Memory B cell (primary cell): ENCODE measurements around the gene CEP162.

Experiments
- ATAC-seq: fragments of 150-1000 bp; cut with Tn5 transposase; 2 replicates; pipeline ENCODE4 v1.10.0; 2021; ENCODE audit warnings: low read depth, mild to moderate bottlenecking, moderate library complexity
- DNase-seq, 2 donors: peaks; one replicate each; pipeline ENCODE4 v3.0.0; 2022; ENCODE audit warnings: low spot score in 2 of 2
- H3K27ac Mint-ChIP-seq: one replicate; pipeline ENCODE4 v1.8.0; 2022; ENCODE audit warnings: mild to moderate bottlenecking, moderate library complexity, mixed read lengths
- H3K27me3 Mint-ChIP-seq: one replicate; pipeline ENCODE4 v1.8.0; 2022; ENCODE audit warnings: mixed read lengths
- H3K36me3 Mint-ChIP-seq: one replicate; pipeline ENCODE4 v1.8.0; 2022; ENCODE audit warnings: mild to moderate bottlenecking, mixed read lengths
- H3K4me1 Mint-ChIP-seq: one replicate; pipeline ENCODE4 v1.8.0; 2022; ENCODE audit warnings: mixed read lengths
- H3K4me3 Mint-ChIP-seq: one replicate; pipeline ENCODE4 v1.8.0; 2022; ENCODE audit warnings: mild to moderate bottlenecking, moderate library complexity, mixed read lengths
- H3K9me3 Mint-ChIP-seq: one replicate; pipeline ENCODE4 v1.8.0; 2022; ENCODE audit warnings: mixed read lengths

CEP162 gene

GRCh38 chr6:84081222-84081621 is 146.2 kb downstream of the CEP162 start:
- no peak for ATAC-seq
- no peaks in the 10 kb centered on the region for H3K36me3 Mint-ChIP-seq
- no peaks in the 10 kb centered on the region for H3K9me3 Mint-ChIP-seq
- H3K4me1 Mint-ChIP-seq, result no peaks in the 10 kb centered on the region
- no peak overlapping the region for H3K4me3 Mint-ChIP-seq
- no peak overlapping the region for H3K27ac Mint-ChIP-seq
- DNase-seq, result no peak
- H3K27me3 Mint-ChIP-seq, result peaks cover 2% of the 10 kb centered on the region

- Mint-ChIP-seq H3K9me3 (no peaks in the 10 kb centered on the region), H3K4me3 (no peak overlapping the region), H3K27me3 (peaks cover 4% of the 10 kb centered on the region), H3K36me3 (no peaks in the 10 kb centered on the region), H3K4me1 (no peaks in the 10 kb centered on the region), H3K27ac (no peak overlapping the region)
- DNase-seq, result no peak
- no peak for ATAC-seq
Measured at GRCh38 chr6:84078335-84078734, 149.1 kb downstream of the CEP162 start.

- H3K4me3 Mint-ChIP-seq, result no peak overlapping the region
- H3K9me3 Mint-ChIP-seq, result no peaks in the 10 kb centered on the region
- DNase-seq (no peak), ATAC-seq (no peak)
- no peaks in the 10 kb centered on the region for H3K4me1 Mint-ChIP-seq
- H3K27ac Mint-ChIP-seq, result no peak overlapping the region
- peaks cover 4% of the 10 kb centered on the region for H3K27me3 Mint-ChIP-seq
- no peaks in the 10 kb centered on the region for H3K36me3 Mint-ChIP-seq
Measured at GRCh38 chr6:84077645-84078044, 149.8 kb downstream of the CEP162 start.

GRCh38 chr6:84074988-84075781 is 152.3 kb downstream of the CEP162 start:
- no peak overlapping the region for H3K27ac Mint-ChIP-seq
- H3K36me3 Mint-ChIP-seq, result no peaks in the 10 kb centered on the region
- ATAC-seq (no peak), DNase-seq (no peak)
- H3K4me3 Mint-ChIP-seq, result no peak overlapping the region
- no peaks in the 10 kb centered on the region for H3K4me1 Mint-ChIP-seq
- H3K9me3 Mint-ChIP-seq, result peaks cover 4% of the 10 kb centered on the region
- peaks cover 2% of the 10 kb centered on the region for H3K27me3 Mint-ChIP-seq
